Measurements from ENCODE around the gene PDE4D.

DNA sequence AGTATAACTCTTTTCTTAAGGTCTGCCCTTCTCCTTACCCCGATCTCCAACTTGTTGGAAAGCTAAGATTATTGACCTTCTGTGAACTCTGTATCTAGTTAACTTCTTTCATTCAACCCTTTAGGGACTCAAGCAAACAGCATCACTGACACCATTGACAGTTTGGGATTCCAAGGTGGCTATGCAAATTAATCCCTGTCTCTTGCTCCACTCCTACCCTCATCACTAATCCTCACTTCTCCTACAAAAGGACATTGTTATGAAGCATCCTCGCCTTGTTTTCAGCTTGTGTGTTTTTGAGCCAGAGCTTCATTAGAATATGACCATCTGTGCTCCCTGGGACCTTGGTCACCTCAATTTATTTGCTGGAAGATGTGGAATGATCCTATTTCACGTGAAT lies 337.9 kb downstream of the PDE4D start:
- no peak for TF ChIP-seq CTCF (IDR thresholded peaks at IDR 0.05; ENCODE audit: extremely low read depth in 1 of 2, insufficient read depth in 1 of 2, low read depth in 1 of 2, low read length in 2 of 2)
- no peak for TF ChIP-seq POLR2A (IDR thresholded peaks at IDR 0.05; ENCODE audit: low read depth, low read length)
- TF ChIP-seq POLR2AphosphoS5 (IDR thresholded peaks at IDR 0.05; ENCODE audit: insufficient read depth, low read depth, low read length), result no peak
- no peak for TF ChIP-seq FOS (IDR thresholded peaks at IDR 0.05; ENCODE audit: borderline replicate concordance, insufficient read depth, low read length)
- TF ChIP-seq JUN (IDR thresholded peaks at IDR 0.05; ENCODE audit: borderline replicate concordance, insufficient read depth, insufficient read length, low read depth), result no peak
- no peak for TF ChIP-seq EZH2 (IDR thresholded peaks at IDR 0.05; ENCODE audit: borderline replicate concordance, low read depth, low read length, severe bottlenecking)
- TF ChIP-seq MAX (IDR thresholded peaks at IDR 0.05; ENCODE audit: insufficient read depth, insufficient read length), result no peak

All from endothelial cell of umbilical vein (primary cell).